ENCODE measurements around the gene DNAJB12.
"Not testable (repeated sequence)": the region's sequence is repeated elsewhere in the genome, so short reads cannot be mapped to it uniquely, and the experiment has no call there.

The DNAJB12 gene

GRCh38 chr10:72354356-72355213, at the start of gene DNAJB12:
TSS of gene DNAJB12 (minus strand) at chr10:72354919. CDS start at chr10:72354897, 22 bp downstream.
- DNase-seq, result peak; percentile 97

GRCh38 chr10:72395581-72395980, 40.9 kb upstream of the DNAJB12 start:
- DNase-seq, result not testable (repeated sequence)

- no peak for DNase-seq
Observed at GRCh38 chr10:72392571-72392970, 37.9 kb upstream of the DNAJB12 start.

DNA sequence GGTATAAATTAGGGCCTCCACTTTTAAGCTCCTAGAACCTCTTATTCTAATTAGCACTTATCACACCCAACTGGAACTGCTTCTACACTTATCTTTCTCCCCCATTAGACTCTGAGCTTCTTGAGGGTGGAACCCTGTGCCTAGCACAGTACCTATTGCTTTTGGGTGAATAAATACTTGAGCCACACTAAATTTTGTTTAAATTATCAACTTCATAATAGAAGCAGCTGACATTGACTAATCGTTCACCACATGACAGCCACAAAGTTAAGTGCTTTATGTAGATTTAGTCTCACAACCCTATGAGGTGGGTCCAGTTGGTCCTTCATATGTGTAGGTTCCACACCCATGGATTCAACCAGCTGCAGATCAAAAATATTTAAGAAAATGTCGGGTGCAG, 36.0 kb upstream of the DNAJB12 start:
- DNase-seq, result no peak

- no peak for DNase-seq
Observed at GRCh38 chr10:72389716-72390115, 35.0 kb upstream of the DNAJB12 start.

DNA sequence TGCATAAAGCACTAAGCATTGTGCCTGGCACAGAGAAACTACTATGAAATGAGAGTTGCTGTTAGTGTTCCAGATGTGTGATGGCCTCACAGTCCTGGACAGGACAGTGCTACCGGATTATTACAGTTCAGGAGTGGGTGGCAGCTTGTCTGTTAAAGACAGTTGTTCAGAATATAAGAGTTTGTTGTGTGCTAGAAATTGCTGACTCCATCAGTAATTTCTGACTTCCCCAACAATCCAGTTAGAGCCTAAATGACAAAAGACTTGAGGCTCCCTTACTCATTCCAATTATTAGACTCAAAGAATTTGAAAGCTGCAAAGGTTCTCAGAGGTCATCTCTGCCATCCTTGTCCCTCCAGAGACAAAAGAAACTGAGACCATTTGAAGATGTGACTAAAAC, 34.3 kb upstream of the DNAJB12 start:
- no peak for DNase-seq

DNA sequence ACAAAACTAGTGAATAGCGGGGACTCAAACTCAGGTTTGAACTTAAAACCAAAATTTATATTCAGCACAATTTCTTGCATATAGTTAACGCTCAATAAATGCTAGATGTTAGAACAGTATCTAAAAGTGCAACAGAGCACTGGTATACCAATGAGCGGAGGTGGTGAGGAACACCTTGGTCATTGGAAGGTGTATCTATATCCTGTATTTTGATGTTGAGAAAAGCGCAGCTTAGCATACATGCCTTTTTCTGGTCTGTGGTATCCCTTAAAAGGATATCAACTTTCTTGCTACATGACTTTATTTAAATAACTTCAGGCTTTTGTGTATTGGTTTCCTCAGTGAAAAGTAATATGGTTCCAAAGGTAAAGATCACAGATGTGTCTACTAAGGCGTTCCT, 33.3 kb upstream of the DNAJB12 start:
- no peak for DNase-seq

- no peak for DNase-seq
Observed at GRCh38 chr10:72386916-72387586, 32.3 kb upstream of the DNAJB12 start.

DNA sequence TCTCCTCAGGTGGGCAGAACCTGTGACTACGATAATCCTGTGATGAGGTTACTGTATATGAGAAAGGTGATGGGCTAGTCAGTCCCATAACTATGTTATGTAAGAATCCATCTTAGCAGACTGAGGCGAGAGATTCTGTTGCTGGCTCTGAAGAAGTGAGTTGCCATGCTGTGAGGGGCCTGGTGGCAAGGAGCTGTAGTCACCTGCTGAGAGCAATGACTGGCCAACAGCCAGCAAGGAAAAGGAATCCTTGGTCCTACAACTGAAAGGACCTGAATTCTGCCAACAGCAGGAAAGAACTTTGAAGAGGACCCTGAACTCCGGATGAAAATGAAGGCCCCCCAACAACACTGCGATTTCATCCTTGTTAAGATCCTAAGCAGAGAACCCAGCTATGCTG, 31.0 kb upstream of the DNAJB12 start:
- DNase-seq, result no peak

DNA sequence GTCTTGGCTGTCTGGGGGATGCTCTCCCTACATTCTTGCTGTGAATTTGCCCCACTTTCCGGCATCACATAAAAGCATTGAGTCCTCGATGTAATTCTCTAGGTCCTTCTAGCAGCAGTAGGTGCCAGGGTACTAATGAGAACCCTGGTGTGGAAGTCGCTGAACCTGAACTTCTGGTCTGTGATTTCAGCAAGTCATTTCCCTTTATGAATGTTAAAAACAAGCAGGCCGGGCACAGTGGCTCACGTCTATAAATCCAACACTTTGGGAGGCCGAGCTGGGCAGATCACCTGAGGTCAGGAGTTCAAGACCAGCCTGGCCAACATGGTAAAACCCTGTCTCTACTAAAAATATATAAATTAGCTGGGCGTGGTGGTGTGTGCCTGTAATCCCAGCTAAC, 30.3 kb upstream of the DNAJB12 start:
- not testable (repeated sequence) for DNase-seq

GRCh38 chr10:72379776-72380175, 25.1 kb upstream of the DNAJB12 start:
- no peak for DNase-seq

GRCh38 chr10:72379062-72379461, 24.3 kb upstream of the DNAJB12 start:
- DNase-seq, result no peak

DNA sequence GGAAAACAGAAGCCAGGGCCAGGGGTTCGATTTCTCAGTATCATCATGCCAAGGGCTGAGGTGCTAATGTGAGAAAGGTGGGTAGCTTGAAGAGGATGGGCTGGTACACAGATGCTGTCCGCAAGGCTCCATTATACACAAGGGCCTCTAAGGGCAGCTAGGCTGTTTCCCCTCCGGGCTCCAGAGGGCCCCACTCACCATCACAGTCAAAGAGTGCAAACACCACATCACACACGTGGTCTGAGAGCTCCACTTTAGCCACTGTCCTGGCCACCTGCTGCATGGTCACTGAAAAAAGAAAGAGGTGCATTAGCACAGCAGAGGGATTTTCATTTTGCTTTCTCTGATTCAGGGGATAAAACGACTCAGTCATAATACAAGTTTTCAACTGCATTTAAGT, 20.9 kb upstream of the DNAJB12 start:
- DNase-seq, result no peak

- DNase-seq, result peak; percentile 90
Observed at GRCh38 chr10:72375173-72375572, 20.5 kb upstream of the DNAJB12 start.

- DNase-seq, result no peak
Observed at GRCh38 chr10:72370201-72370722, 15.5 kb upstream of the DNAJB12 start.

DNA sequence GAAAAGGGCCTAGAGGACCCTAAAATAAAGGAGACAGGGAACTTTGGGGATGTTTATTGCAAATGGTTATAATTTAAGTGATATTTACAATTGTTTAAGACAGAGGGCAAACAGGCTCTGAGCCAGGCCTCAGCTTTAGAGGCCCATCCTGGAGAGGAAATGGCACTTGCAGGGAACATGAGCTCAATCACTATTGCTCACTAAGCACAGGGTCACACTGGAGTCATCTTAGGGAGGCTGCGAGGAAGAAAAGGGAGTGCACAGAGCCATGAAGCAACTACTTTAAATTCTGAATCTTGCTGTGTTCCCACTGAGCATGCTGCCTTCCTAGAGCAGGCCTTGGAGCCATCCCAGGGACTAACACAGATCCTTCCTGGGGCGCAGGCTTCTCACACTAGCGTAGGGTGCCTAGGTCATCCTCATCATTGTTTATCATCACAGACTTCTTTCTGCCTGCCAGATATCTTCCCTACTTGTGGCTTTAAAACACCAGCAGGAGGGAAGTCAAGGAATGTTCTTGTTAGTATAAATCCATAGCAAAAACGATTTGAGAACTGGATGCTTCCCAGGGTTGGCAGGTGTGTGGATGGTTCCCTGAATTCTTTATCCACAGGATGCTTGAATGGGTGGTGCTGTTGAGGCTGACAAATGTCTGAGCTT, 12.7 kb upstream of the DNAJB12 start:
- no peak for DNase-seq

- no peak for DNase-seq
Observed at GRCh38 chr10:72365106-72365895, 10.6 kb upstream of the DNAJB12 start.

- peak; percentile 94 for DNase-seq
Observed at GRCh38 chr10:72364239-72364777, 9.6 kb upstream of the DNAJB12 start.

GRCh38 chr10:72356987-72357386, 2.3 kb upstream of the DNAJB12 start:
- no peak for DNase-seq

DNA sequence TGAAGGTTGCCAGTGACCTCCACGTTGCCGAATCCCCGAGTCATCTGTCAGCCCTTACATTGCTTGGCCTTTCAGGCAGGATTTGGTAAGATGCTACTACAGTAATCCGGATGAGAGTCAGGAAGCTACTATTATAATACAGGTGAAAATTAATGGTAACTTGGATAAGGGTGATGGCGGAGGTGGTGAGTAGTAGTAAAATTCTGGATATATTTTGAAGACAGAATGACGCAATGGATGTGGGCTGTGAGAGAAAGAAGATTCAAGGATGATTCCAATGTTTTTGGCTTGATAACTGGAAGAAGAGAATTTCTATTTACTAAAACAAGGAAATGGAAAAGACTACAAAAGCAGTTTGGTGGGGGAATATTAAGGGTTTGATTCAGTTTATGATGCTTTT, 1.4 kb upstream of the DNAJB12 start:
- DNase-seq, result no peak

DNA sequence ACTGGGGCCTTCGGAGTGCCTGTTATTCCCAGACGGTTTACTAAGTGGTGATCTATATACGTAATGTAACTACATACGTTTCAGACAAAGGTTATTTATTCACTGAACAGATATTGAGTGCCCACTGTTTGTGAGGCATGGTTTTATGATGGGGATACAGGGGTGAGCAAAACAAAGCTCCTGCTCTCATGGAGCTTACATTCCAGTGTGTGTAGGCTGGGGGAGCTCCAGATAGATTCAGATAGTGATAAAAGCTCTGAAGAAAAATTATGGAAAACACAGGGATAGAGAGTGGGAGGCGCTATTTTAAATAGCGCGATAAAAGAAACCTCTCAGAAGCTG, 466 bp upstream of the DNAJB12 start:
- no peak for DNase-seq

DNA sequence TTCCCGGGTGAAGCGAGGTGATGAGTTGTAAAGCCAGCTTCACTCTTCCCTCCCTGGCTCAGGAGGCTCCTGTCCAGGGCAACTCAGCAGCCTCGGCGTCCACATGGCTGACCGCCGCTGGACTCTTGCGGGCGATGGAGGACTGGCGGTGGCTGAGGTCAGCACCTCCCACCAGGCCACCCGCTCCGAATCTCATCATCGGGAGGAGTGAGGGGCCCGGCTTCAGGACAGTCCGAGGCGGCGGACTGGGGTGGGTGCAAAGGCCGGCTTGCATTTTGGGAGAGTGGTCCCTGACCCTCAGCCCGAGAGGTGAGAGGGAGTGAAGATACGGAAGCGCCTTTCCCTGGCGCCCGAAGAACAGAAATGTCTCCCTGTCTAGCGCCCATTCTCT, 759 bp downstream of the DNAJB12 start:
- no peak for DNase-seq
